ENCODE data around the gene NRP2. TPM values are rescaled to one million over a fixed set of nuclear protein-coding genes. Genes with fewer than 3 reads are reported as not detected.

NRP2 gene
- total and polyA plus RNA-seq, 2 donors (not counting 1 experiment from before 2014, with no cell fraction given): 1.8 to 6.8 TPM

- POLR2A ChIA-PET: no interaction called here
- Mint-ChIP-seq H3K9me3 (ENCODE audit: insufficient read depth) (no peaks in the 10 kb centered on the region), H3K27ac (no peak overlapping the region), H3K27me3 (peaks cover 24% of the 10 kb centered on the region), H3K4me3 (no peak overlapping the region), H3K4me1 (peaks cover 22% of the 10 kb centered on the region)
- no peak for TF ChIP-seq EZH2 (IDR thresholded peaks at IDR 0.05; ENCODE audit: borderline replicate concordance, insufficient read depth, low read depth, low read length, poor library complexity, severe bottlenecking)
- TF ChIP-seq CTCF (IDR thresholded peaks at IDR 0.05): no peak
- Histone ChIP-seq H3K27ac (ENCODE audit: low read length in 2 of 2) (no peak overlapping the region), H3K27me3 (replicated peaks in 1 of 4; ENCODE audit: control extremely low read depth in 1 of 4, control insufficient read depth in 3 of 4, insufficient read depth in 4 of 4, low read length in 3 of 4) (peaks cover 0 to 3% (median 0%) of the 10 kb centered on the region in 4 experiments), H3K36me3 (replicated peaks in 1 of 2; ENCODE audit: control extremely low read depth in 1 of 2, control insufficient read depth in 1 of 2, extremely low read depth in 1 of 2, insufficient read depth in 2 of 2, low read length in 1 of 2) (no peaks in the 10 kb centered on the region), H3K9ac (ENCODE audit: low read length) (no peak overlapping the region), H2AFZ (ENCODE audit: insufficient read depth, low read depth, low read length, poor library complexity, severe bottlenecking) (no peak overlapping the region), H4K20me1 (ENCODE audit: control insufficient read depth, insufficient read depth, low read length, poor library complexity, severe bottlenecking) (no peaks in the 10 kb centered on the region), H3K9me3 (ENCODE audit: control extremely low read depth in 1 of 3, control insufficient read depth in 2 of 3, insufficient read depth in 1 of 3, low read length in 2 of 3) (no peaks in the 10 kb centered on the region), H3K4me3 (ENCODE audit: control extremely low read depth in 1 of 5, extremely low read depth in 1 of 5, insufficient read depth in 1 of 5, low read depth in 2 of 5, low read length in 4 of 5) (no peak overlapping the region), H3K4me1 (ENCODE audit: control insufficient read depth in 2 of 2, insufficient read depth in 2 of 2, low read length in 2 of 2) (peaks cover 14% of the 10 kb centered on the region in 2 donors), H3K4me2 (replicated peaks; ENCODE audit: low read depth, low read length, poor library complexity, severe bottlenecking) (no peak overlapping the region), H3K79me2 (ENCODE audit: control insufficient read depth, insufficient read depth, low read length) (no peaks in the 10 kb centered on the region)
- ATAC-seq (ENCODE audit: low read depth) (no peak), DNase-seq (no peak)
- CTCF ChIA-PET: interaction anchor here (1.3 kb wide), 1 partner anchor 9 kb away, joined by 4 read pairs; no protein-coding TSS in a partner anchor
- 60% methylated on average over 1 of the region's 2 CpGs for WGBS (ENCODE audit: insufficient coverage)
- intact Hi-C loops (cut with micrococcal nuclease): no loop called here
Measured at GRCh38 chr2:205665791-205666190, 16.5 kb upstream of the NRP2 start.

GRCh38 chr2:205670292-205670691 lies 12.0 kb upstream of the NRP2 start:
- no peak for ATAC-seq (ENCODE audit: low read depth)
- Histone ChIP-seq H3K4me3 (ENCODE audit: control extremely low read depth in 1 of 5, extremely low read depth in 1 of 5, insufficient read depth in 1 of 5, low read depth in 2 of 5, low read length in 4 of 5) (no peak overlapping the region), H3K4me1 (ENCODE audit: control insufficient read depth in 2 of 2, insufficient read depth in 2 of 2, low read length in 2 of 2) (no peaks in the 10 kb centered on the region), H3K79me2 (ENCODE audit: control insufficient read depth, insufficient read depth, low read length) (no peaks in the 10 kb centered on the region), H4K20me1 (ENCODE audit: control insufficient read depth, insufficient read depth, low read length, poor library complexity, severe bottlenecking) (no peaks in the 10 kb centered on the region), H2AFZ (ENCODE audit: insufficient read depth, low read depth, low read length, poor library complexity, severe bottlenecking) (no peak overlapping the region), H3K9ac (ENCODE audit: low read length) (no peak overlapping the region), H3K36me3 (replicated peaks in 1 of 2; ENCODE audit: control extremely low read depth in 1 of 2, control insufficient read depth in 1 of 2, extremely low read depth in 1 of 2, insufficient read depth in 2 of 2, low read length in 1 of 2) (no peaks in the 10 kb centered on the region), H3K9me3 (ENCODE audit: control extremely low read depth in 1 of 3, control insufficient read depth in 2 of 3, insufficient read depth in 1 of 3, low read length in 2 of 3) (no peaks in the 10 kb centered on the region), H3K27me3 (replicated peaks in 1 of 4; ENCODE audit: control extremely low read depth in 1 of 4, control insufficient read depth in 3 of 4, insufficient read depth in 4 of 4, low read length in 3 of 4) (peaks cover 0 to 5% (median 3%) of the 10 kb centered on the region in 4 experiments), H3K4me2 (replicated peaks; ENCODE audit: low read depth, low read length, poor library complexity, severe bottlenecking) (no peak overlapping the region), H3K27ac (ENCODE audit: low read length in 2 of 2) (no peak overlapping the region)
- peaks cover 36% of the 10 kb centered on the region for H3K27me3 Mint-ChIP-seq
- CTCF ChIA-PET: interaction anchor here (1.5 kb wide), 1 partner anchor 18 kb away, joined by 3 read pairs; no protein-coding TSS in a partner anchor
- no peaks in the 10 kb centered on the region for H3K4me1 Mint-ChIP-seq
- no CpG with 5 or more reads among the region's 2 CpGs for WGBS (ENCODE audit: insufficient coverage)
- POLR2A ChIA-PET: no interaction called here
- H3K9me3 Mint-ChIP-seq (ENCODE audit: insufficient read depth): no peaks in the 10 kb centered on the region
- no peak overlapping the region for H3K4me3 Mint-ChIP-seq
- no peak for DNase-seq
- TF ChIP-seq EZH2 (IDR thresholded peaks at IDR 0.05; ENCODE audit: borderline replicate concordance, insufficient read depth, low read depth, low read length, poor library complexity, severe bottlenecking) (no peak), CTCF (IDR thresholded peaks at IDR 0.05) (no peak)
- intact Hi-C loops (cut with micrococcal nuclease): no loop called here
- H3K27ac Mint-ChIP-seq: no peak overlapping the region

Measured in B cell (primary cell).